Measurements from ENCODE around the gene CACNA2D3. TPM values are rescaled to one million over a fixed set of nuclear protein-coding genes. Genes with fewer than 3 reads are reported as not detected.

The CACNA2D3 gene
- total RNA-seq, 1 experiment from 2014 or later, result 0.06 TPM

GRCh38 chr3:55060896-55061719, 938.8 kb downstream of the CACNA2D3 start:
- no peak for DNase-seq (ENCODE audit: low read depth)

GRCh38 chr3:55061720-55062034, 939.3 kb downstream of the CACNA2D3 start:
- DNase-seq (ENCODE audit: low read depth), result no peak

GRCh38 chr3:55064164-55064563, 941.8 kb downstream of the CACNA2D3 start:
- no peak for DNase-seq (ENCODE audit: low read depth)

- no peak for DNase-seq (ENCODE audit: low read depth)
Measured at GRCh38 chr3:55065331-55065730, 943.0 kb downstream of the CACNA2D3 start.

GRCh38 chr3:55066551-55067047, 944.2 kb downstream of the CACNA2D3 start:
- DNase-seq (ENCODE audit: low read depth), result no peak

GRCh38 chr3:55069950-55070349, 947.6 kb downstream of the CACNA2D3 start:
- DNase-seq (ENCODE audit: low read depth), result no peak

GRCh38 chr3:55074796-55075195, 952.4 kb downstream of the CACNA2D3 start:
- peak; percentile 49 for DNase-seq (ENCODE audit: low read depth)

- peak; percentile 76 for DNase-seq (ENCODE audit: low read depth)
Measured at GRCh38 chr3:55075846-55076245, 953.5 kb downstream of the CACNA2D3 start.

GRCh38 chr3:55077726-55078125, 955.4 kb downstream of the CACNA2D3 start:
- DNase-seq (ENCODE audit: low read depth), result no peak

GRCh38 chr3:55078876-55079275, 956.5 kb downstream of the CACNA2D3 start:
- no peak for DNase-seq (ENCODE audit: low read depth)

GRCh38 chr3:55085231-55085630, 962.9 kb downstream of the CACNA2D3 start:
- DNase-seq (ENCODE audit: low read depth), result no peak

- DNase-seq (ENCODE audit: low read depth), result peak; percentile 95
Measured at GRCh38 chr3:55089211-55089610, 966.9 kb downstream of the CACNA2D3 start.

GRCh38 chr3:55090291-55090690, 967.9 kb downstream of the CACNA2D3 start:
- DNase-seq (ENCODE audit: low read depth), result no peak

- DNase-seq (ENCODE audit: low read depth), result no peak
Measured at GRCh38 chr3:55090746-55091145, 968.4 kb downstream of the CACNA2D3 start.

- peak; percentile 82 for DNase-seq (ENCODE audit: low read depth)
Measured at GRCh38 chr3:55091381-55092225, 969.3 kb downstream of the CACNA2D3 start.

- DNase-seq (ENCODE audit: low read depth), result no peak
Measured at GRCh38 chr3:55094676-55095075, 972.3 kb downstream of the CACNA2D3 start.

GRCh38 chr3:55097441-55097840, 975.1 kb downstream of the CACNA2D3 start:
- no peak for DNase-seq (ENCODE audit: low read depth)

- DNase-seq (ENCODE audit: low read depth), result no peak
Measured at GRCh38 chr3:55105647-55106046, 983.3 kb downstream of the CACNA2D3 start.

GRCh38 chr3:55107187-55107586, 984.8 kb downstream of the CACNA2D3 start:
- no peak for DNase-seq (ENCODE audit: low read depth)

- DNase-seq (ENCODE audit: low read depth), result peak; percentile 31
Measured at GRCh38 chr3:55111906-55112305, 989.6 kb downstream of the CACNA2D3 start.

- DNase-seq (ENCODE audit: low read depth), result no peak
Measured at GRCh38 chr3:55118451-55118850, 996.1 kb downstream of the CACNA2D3 start.

GRCh38 chr3:55119268-55119667, 996.9 kb downstream of the CACNA2D3 start:
- DNase-seq (ENCODE audit: low read depth), result no peak

GRCh38 chr3:55122312-55122711, 1000.0 kb downstream of the CACNA2D3 start:
- no peak for DNase-seq (ENCODE audit: low read depth)

All from LHCN-M2 (cell line).